ENCODE measurements around the gene MBP. TPM values are rescaled to one million over a fixed set of nuclear protein-coding genes. Genes with fewer than 3 reads are reported as not detected.
"Not testable (repeated sequence)": the region's sequence is repeated elsewhere in the genome, so short reads cannot be mapped to it uniquely, and the experiment has no call there.

MBP gene
- total RNA-seq, 1 donor from 2014 or later: 5.8 TPM

DNA sequence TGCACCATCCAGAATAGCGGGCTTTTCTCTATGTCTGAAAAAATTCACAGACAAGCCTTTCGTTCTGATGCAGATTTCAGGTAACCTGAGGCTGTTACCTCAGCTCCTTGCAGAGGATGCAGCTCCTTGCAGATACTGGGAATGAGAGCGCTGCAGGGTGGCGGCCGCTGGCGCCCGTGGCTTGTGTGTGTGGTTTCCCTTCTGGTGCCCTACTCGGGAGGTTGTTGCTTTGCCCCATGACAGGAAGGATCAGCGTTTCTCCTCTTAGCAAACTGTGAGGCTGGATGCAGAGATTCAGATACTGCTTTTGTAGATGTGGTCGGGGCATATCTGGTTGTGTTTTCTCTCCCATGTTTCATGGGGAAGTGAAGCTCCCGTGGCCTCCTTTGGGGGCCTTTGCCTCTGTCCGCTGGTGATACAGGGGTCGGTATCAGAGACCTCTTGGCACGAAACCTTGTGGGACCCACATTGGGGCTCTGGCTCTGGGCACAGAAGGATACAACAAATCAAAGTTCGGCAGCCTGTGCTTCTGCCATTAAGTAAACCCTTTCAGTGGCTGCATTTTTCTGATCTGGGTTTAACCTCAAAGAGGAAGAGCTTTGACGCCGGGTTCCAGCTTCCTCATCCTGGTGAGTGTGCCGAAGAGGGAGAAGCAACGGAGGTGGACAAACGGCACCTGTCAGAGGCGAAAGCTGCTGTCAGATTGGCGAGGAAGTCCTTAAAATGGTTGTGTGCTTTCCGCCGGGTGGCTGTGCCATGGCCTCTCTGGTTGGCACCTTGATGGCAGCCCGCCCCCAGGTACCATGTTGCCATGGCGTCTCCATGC is 127.8 kb downstream of the MBP start:
- DNase-seq: no peak

GRCh38 chr18:77003316-77003715 is 129.3 kb downstream of the MBP start:
- DNase-seq: no peak

DNA sequence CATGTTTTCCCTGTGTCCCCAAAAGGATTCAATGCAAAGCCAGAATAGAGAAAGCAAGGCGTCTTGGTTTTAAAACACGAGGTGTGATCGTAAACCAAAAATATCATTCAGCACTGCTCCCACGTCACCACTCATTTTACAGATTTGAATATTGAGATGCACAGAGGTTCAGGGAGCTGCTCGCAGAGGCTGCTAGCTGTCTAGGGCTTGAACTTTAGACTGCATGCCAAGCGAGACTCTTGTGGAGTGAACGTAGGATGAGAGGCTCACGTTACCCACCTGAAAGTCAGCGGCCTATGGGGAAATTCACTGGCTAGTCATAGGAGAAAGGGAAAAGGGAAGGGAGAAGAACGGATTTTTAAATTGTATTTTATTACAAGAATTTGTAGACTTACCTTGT is 130.1 kb downstream of the MBP start:
- DNase-seq: no peak

DNA sequence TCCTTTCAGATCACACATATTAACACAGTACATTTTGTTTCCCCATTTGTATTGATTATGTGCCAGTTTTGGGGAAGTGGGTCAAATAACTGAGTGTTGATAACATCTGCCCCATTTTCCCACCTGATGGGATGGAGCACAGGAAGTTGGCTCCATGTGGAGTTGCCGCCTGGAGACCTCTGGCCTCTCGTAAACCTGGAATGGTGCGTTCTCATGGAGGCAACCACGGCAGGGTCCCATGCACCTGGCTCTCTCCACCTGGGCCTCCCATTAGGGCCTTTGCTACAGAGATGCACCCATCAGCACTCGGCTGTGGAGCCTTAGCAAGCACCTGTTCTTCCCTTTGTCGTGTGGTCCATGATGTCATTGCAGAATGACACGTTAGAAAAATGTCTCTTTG is 130.6 kb downstream of the MBP start:
- no peak for DNase-seq

DNA sequence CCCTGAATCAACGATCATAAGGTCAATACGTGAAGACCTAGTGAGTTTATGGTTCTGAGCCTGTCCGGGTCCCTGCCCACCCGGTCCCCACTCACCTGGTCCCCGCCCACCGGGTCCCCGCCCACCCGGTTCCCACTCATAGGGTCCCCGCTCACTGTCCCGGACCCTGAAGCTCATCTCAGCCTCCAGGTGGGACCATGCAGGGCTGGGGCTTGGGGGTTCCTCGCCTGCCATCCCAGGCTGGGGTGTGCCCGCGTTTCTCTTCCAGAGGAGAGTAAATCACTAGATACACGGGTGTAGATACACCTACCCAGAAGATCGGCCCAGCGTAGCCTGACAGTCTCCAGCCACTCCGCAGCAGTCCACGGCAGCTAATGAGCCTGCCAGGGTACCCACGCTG is 131.5 kb downstream of the MBP start:
- DNase-seq: no peak

DNA sequence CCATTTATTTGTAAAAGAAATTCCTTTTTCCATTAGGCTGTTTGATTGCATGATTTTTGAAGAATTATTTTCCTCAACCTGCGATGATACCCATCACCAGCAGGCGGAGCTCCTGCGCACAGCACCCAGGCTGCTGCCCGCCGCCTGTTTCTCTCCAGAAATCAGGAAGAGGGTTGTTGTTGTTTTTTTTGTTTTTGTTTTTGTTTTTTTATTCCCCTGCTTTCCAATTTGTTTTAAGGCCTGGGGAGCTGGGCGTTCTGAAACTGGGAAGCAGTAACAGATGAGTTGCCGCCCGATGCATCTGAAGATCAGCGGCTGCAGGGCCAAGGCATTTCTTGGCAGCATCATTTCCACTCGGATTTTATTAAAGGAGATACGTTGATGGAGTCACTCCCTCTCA is 132.1 kb downstream of the MBP start:
- no peak for DNase-seq

DNA sequence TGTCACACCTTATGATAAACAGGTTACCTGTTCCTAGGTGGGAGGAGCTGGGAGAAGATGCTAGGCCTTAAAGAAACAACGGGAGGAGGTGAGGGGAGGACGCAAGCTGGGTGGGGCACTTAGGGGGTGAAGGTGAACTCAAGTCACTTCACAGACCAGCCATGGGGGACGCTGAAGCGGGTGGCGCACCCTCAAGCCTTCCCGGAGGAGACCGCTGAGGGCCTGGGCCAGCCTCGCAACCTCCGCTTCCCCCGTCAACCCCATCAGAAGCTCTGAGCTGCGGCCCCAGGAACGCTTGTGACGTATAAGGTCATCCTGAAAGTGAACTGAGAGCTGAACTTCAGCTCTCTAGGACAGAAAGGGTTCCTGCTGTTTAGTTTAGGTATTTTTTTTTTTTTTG is 133.5 kb downstream of the MBP start:
- DNase-seq: no peak

GRCh38 chr18:76997951-76998808 is 134.4 kb downstream of the MBP start:
- no peak for DNase-seq

DNA sequence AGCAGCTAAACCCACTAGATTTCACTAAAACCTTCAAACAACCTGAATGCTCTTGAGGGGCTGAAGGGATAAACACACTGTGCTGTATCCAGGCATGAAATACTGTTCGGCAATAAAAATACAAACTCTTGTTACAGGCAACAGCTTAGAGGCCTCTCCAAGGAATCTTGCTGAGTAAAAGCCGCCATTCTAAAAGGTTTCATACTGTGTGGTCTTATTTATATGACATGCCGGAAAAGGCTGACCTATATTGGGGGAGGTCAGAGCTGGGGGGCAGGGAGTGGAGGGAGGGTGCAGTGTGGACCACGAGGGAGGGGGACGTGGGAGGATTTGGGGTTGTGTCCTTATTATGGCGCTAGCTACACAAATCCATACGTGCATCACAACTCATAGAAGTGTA is 136.2 kb downstream of the MBP start:
- no peak for DNase-seq

GRCh38 chr18:76995896-76996295 is 136.7 kb downstream of the MBP start:
- no peak for DNase-seq

- no peak for DNase-seq
Measured at GRCh38 chr18:76994086-76994654, 138.4 kb downstream of the MBP start.

DNA sequence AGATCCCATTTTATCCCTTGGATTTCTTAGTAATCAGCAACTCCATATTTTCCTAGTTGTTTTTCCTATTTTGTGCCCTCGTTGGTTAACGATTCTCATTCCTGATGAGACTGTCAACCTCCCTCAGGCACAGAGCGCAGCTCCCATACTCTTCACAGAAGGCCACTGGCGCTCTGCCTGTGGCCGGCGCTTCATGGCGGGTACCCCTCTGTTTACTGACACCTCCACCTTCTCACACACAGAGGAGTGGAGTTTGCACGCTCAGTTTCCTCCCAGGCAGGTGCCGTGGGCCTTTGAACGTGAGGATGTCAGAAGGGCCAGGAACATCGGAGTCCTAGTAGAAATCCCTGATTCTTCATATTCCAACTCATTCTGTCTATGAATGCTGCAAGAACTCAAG is 139.0 kb downstream of the MBP start:
- no peak for DNase-seq

GRCh38 chr18:76993085-76993382 is 139.5 kb downstream of the MBP start:
- DNase-seq: no peak

- no peak for DNase-seq
Measured at GRCh38 chr18:76992226-76993084, 140.1 kb downstream of the MBP start.

- no peak for DNase-seq
Measured at GRCh38 chr18:76991021-76991688, 141.4 kb downstream of the MBP start.

- not testable (repeated sequence) for DNase-seq
Measured at GRCh38 chr18:76990343-76991020, 142.1 kb downstream of the MBP start.

GRCh38 chr18:76989647-76990190 is 142.9 kb downstream of the MBP start:
- no peak for DNase-seq

DNA sequence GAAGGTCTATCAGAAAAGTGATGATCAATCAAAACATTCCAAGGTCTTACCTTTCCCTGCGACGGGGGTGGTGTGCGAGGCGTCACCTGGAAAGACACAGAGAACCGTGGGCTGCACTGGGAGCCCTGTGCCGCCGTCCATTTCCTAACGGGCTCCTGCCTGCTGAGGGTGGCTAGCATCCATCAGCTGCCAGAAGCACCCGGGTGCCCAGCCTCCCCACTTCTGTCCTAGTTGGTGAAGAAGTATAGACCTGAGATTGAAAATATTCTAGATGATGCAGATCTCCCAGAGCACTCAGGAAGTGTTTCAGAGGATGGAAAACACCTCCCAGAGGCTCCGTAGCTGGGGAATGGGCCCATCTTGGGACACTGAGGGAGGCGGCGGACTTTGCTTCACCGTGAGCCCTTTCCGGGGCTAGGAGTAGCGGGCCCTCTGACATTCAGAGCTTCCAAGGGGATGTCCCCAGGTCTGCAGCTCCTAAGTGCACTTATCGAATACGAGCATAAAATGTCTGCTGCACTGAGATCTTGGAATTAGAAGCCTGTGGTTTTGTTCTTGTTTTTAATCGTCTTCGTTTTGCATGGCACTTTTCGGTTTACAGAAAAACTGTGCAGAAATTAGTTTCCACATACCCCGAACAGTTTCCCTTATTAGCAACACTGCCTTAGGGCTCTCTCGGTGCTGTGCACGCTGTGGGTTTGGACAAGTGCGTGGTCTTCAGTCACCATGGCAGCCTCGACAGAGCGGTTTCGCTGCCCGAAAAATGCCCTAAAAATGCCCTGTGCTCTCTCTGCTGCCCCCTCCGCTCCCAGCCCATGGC is 143.5 kb downstream of the MBP start:
- DNase-seq: no peak

DNA sequence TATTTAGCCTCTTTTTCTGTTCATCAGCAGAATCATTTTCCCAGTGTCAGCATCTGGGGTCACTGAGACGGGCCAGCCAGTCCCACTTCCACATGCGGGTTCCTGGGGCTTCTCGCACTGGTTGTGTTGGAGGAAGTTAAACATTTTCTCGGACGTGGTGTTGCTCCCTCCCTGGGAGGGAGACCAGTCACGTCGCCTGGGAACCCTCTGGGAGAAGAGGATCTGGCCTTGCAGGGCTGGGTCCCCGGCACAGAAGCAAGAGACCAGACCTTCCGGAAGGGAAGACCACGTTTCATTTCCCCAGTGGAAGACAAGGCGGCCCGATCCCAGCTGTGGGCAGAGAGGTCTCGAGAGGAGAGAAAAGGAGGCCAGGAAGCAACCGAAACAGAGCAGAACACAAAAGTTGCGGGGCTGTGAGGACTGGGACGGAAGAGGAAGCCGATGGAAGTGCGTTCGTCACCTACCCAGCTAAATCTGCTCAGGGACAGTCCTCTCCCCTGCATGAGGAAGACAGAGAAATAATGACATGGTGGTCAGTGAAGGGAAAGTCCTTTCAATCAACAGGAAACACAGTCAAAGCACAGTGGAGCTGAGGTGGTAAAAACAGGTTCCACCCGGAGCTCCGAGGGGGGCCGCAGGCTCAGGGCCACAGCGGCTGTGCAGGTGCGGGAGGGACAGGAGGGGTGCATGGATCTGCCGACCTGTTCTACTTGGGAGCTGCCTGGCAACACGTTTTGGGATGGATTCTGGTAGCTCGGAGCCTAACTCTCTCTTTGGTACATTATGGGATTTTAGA is 144.4 kb downstream of the MBP start:
- DNase-seq: no peak

Measured in occipital lobe (tissue), 2 donors.